Measurements from ENCODE around the gene MYH11.
"Not testable (repeated sequence)": the region's sequence is repeated elsewhere in the genome, so short reads cannot be mapped to it uniquely, and the experiment has no call there.

MYH11 gene

GRCh38 chr16:15817446-15817845 is 39.4 kb downstream of the MYH11 start:
- POLR2A ChIA-PET, result no interaction called here

GRCh38 chr16:15816228-15816627 is 40.6 kb downstream of the MYH11 start:
- ChIA-PET POLR2A (no interaction called here), CTCF (interaction anchor here (0.9 to 7.1 kb wide), 3 partner anchors 6 to 60 kb away, joined by 3 to 79 read pairs (median 9); no protein-coding TSS in a partner anchor)
- H3K4me3 ChIP-seq (ENCODE audit: low read depth, low read length), result no peak overlapping the region
- no peak for DNase-seq (ENCODE audit: low read depth, low spot score)
- no peak for TF ChIP-seq CTCF (IDR thresholded peaks at IDR 0.05; ENCODE audit: insufficient read depth, low read length, missing control alignments)

More at GRCh38 chr16:15817446-15817845, 39.4 kb downstream of the MYH11 start:
- no peak for TF ChIP-seq CTCF (IDR thresholded peaks at IDR 0.05; ENCODE audit: insufficient read depth, low read length, missing control alignments)
- CTCF ChIA-PET, result interaction anchor here (0.6 to 2.3 kb wide), 7 partner anchors 12 to 310 kb away, joined by 3 to 9 read pairs (median 3); no protein-coding TSS in a partner anchor
- H3K4me3 ChIP-seq (ENCODE audit: low read depth, low read length), result no peak overlapping the region
- DNase-seq (ENCODE audit: low read depth, low spot score), result no peak

GRCh38 chr16:15812401-15812750 is 44.5 kb downstream of the MYH11 start:
- DNase-seq (ENCODE audit: low read depth, low spot score); POLR2A ChIA-PET; H3K4me3 ChIP-seq (ENCODE audit: low read depth, low read length): not testable (repeated sequence)
- CTCF ChIA-PET, result interaction anchor here (1.3 to 7.1 kb wide), 4 partner anchors 9 to 56 kb away, joined by 3 to 79 read pairs (median 7); no protein-coding TSS in a partner anchor

GRCh38 chr16:15811481-15812400 is 45.1 kb downstream of the MYH11 start:
- ChIA-PET POLR2A (no interaction called here), CTCF (interaction anchor here (1.3 to 7.1 kb wide), 4 partner anchors 9 to 55 kb away, joined by 3 to 79 read pairs (median 7); no protein-coding TSS in a partner anchor)

GRCh38 chr16:15810949-15811348 is 45.9 kb downstream of the MYH11 start:
- no peak for DNase-seq (ENCODE audit: low read depth, low spot score)
- ChIA-PET POLR2A (no interaction called here), CTCF (interaction anchor here (1.2 to 7.1 kb wide), 5 partner anchors 8 to 44 kb away, joined by 3 to 79 read pairs (median 5); no protein-coding TSS in a partner anchor)
- H3K4me3 ChIP-seq (ENCODE audit: low read depth, low read length), result no peak overlapping the region
- TF ChIP-seq CTCF (IDR thresholded peaks at IDR 0.05; ENCODE audit: insufficient read depth, low read length, missing control alignments), result no peak

More at GRCh38 chr16:15811481-15812400, 45.1 kb downstream of the MYH11 start:
- peak; percentile 86 for DNase-seq (ENCODE audit: low read depth, low spot score)
- TF ChIP-seq CTCF (IDR thresholded peaks at IDR 0.05; ENCODE audit: insufficient read depth, low read length, missing control alignments), result no peak
- no peak overlapping the region for H3K4me3 ChIP-seq (ENCODE audit: low read depth, low read length)

- no peak for TF ChIP-seq CTCF (IDR thresholded peaks at IDR 0.05; ENCODE audit: insufficient read depth, low read length, missing control alignments)
- ChIA-PET CTCF (interaction anchor here (1.2 to 7.1 kb wide), 5 partner anchors 7 to 44 kb away, joined by 3 to 79 read pairs (median 5); no protein-coding TSS in a partner anchor), POLR2A (no interaction called here)
- H3K4me3 ChIP-seq (ENCODE audit: low read depth, low read length), result no peak overlapping the region
- no peak for DNase-seq (ENCODE audit: low read depth, low spot score)
Measured at GRCh38 chr16:15810411-15810810, 46.4 kb downstream of the MYH11 start.

- H3K4me3 ChIP-seq (ENCODE audit: low read depth, low read length); DNase-seq (ENCODE audit: low read depth, low spot score); POLR2A ChIA-PET: not testable (repeated sequence)
- CTCF ChIA-PET, result interaction anchor here (1.0 to 7.1 kb wide), 3 partner anchors 13 to 43 kb away, joined by 3 to 79 read pairs (median 6); no protein-coding TSS in a partner anchor
Measured at GRCh38 chr16:15809297-15809696, 47.5 kb downstream of the MYH11 start.
